ENCODE results near the gene CASKIN1. TPM values are rescaled to one million over a fixed set of nuclear protein-coding genes. Genes with fewer than 3 reads are reported as not detected.
A peak's percentile ranks its signal among the peaks of the same experiment; 100 is the strongest.

CASKIN1 gene
- total and polyA plus RNA-seq, 2 donors from 2014 or later = 0.30 to 0.66 TPM

- no peak for TF ChIP-seq CTCF (IDR thresholded peaks at IDR 0.05; ENCODE audit: borderline replicate concordance, extremely low read depth, insufficient read depth)
- FAIRE-seq = no peak
These were observed 27.6 kb upstream of the CASKIN1 start for GRCh38 chr16:2223942-2224486.

GRCh38 chr16:2223221-2223941 is 27.0 kb upstream of the CASKIN1 start, which contains the start of gene E4F1:
E4F1 (plus strand) TSS chr16:2223591; CDS start chr16:2223614, 23 bp downstream.
- FAIRE-seq (peak; percentile 46), DNase-seq (peak; percentile 99 to 100 (median 100))
- Histone ChIP-seq H3K9me3 (ENCODE audit: control insufficient read depth in 2 of 3, insufficient read depth in 1 of 3, low read length in 3 of 3) (no peaks in the 10 kb centered on the region), H3K4me1 (ENCODE audit: control insufficient read depth in 2 of 3, insufficient read depth in 2 of 3, low read depth in 1 of 3, low read length in 3 of 3) (peaks cover 0 to 6% (median 3%) of the 10 kb centered on the region in 3 donors), H3K36me3 (ENCODE audit: control insufficient read depth in 2 of 3, insufficient read depth in 3 of 3, low read length in 3 of 3) (no peaks in the 10 kb centered on the region), H3K27me3 (ENCODE audit: control insufficient read depth, insufficient read depth, low read length) (no peaks in the 10 kb centered on the region), H3K9ac (ENCODE audit: low read length in 3 of 3) (peak within 1 kb of the TSS; percentile 47 to 96 (median 55)), H3K4me3 (ENCODE audit: low read length in 3 of 3) (peak within 1 kb of the TSS; percentile 54 to 71 (median 70)), H3K27ac (ENCODE audit: low read depth in 2 of 2, low read length in 2 of 2) (peak within 1 kb of the TSS; percentile 65 to 69)
- intact Hi-C loops (cut with DNase I) = no loop called here
- TF ChIP-seq CTCF (IDR thresholded peaks at IDR 0.05; ENCODE audit: borderline replicate concordance, extremely low read depth, insufficient read depth) = no peak

More at GRCh38 chr16:2223942-2224486, 27.6 kb upstream of the CASKIN1 start:
- intact Hi-C loops (cut with DNase I) = no loop called here
- Histone ChIP-seq H3K9me3 (ENCODE audit: control insufficient read depth in 2 of 3, insufficient read depth in 1 of 3, low read length in 3 of 3) (no peaks in the 10 kb centered on the region), H3K27ac (ENCODE audit: low read depth in 2 of 2, low read length in 2 of 2) (peak overlapping the region; percentile 65 to 69), H3K27me3 (ENCODE audit: control insufficient read depth, insufficient read depth, low read length) (no peaks in the 10 kb centered on the region), H3K4me3 (ENCODE audit: low read length in 3 of 3) (peak overlapping the region; percentile 54 to 71 (median 70)), H3K36me3 (ENCODE audit: control insufficient read depth in 2 of 3, insufficient read depth in 3 of 3, low read length in 3 of 3) (peaks cover 0 to 5% (median 0%) of the 10 kb centered on the region in 3 donors), H3K9ac (ENCODE audit: low read length in 3 of 3) (peak overlapping the region; percentile 47 to 96 (median 55)), H3K4me1 (ENCODE audit: control insufficient read depth in 2 of 3, insufficient read depth in 2 of 3, low read depth in 1 of 3, low read length in 3 of 3) (peaks cover 0 to 6% (median 3%) of the 10 kb centered on the region in 3 donors)
- peak in 4 of 5 donors; percentile 46 to 87 (median 55) for DNase-seq

GRCh38 chr16:2216330-2216729 is 19.9 kb upstream of the CASKIN1 start:
- H3K36me3 ChIP-seq (ENCODE audit: control insufficient read depth in 2 of 3, insufficient read depth in 3 of 3, low read length in 3 of 3) = no peaks in the 10 kb centered on the region
- FAIRE-seq (no peak), DNase-seq (no peak)
- no peak overlapping the region for H3K27ac ChIP-seq (ENCODE audit: low read depth in 2 of 2, low read length in 2 of 2)
- H3K4me1 ChIP-seq (ENCODE audit: control insufficient read depth in 2 of 3, insufficient read depth in 2 of 3, low read depth in 1 of 3, low read length in 3 of 3) = peaks cover 0 to 25% (median 15%) of the 10 kb centered on the region in 3 donors
- no peak overlapping the region for H3K4me3 ChIP-seq (ENCODE audit: low read length in 3 of 3)
- no peak overlapping the region for H3K9ac ChIP-seq (ENCODE audit: low read length in 3 of 3)
- TF ChIP-seq CTCF (IDR thresholded peaks at IDR 0.05; ENCODE audit: borderline replicate concordance, extremely low read depth, insufficient read depth) = no peak
- H3K9me3 ChIP-seq (ENCODE audit: control insufficient read depth in 2 of 3, insufficient read depth in 1 of 3, low read length in 3 of 3) = no peaks in the 10 kb centered on the region
- H3K27me3 ChIP-seq (ENCODE audit: control insufficient read depth, insufficient read depth, low read length) = no peaks in the 10 kb centered on the region
- intact Hi-C loops (cut with DNase I) = no loop called here

Measured in kidney (tissue), 14 donors.